Right lobe of liver (tissue), 6 donors: Measurements from ENCODE around the gene TLCD1. TPM values are rescaled to one million over a fixed set of nuclear protein-coding genes. Genes with fewer than 3 reads are reported as not detected.

Experiments used
- ATAC-seq, 4 donors: fragments of 200-7000 bp; cut with Tn5 transposase; one replicate each; pipeline ENCODE4 v1.9.1; 2020; ENCODE audit warnings: mild to moderate bottlenecking in 4 of 4, moderate library complexity in 4 of 4
- DNase-seq, 3 donors: peaks; one replicate each; pipeline ENCODE4 v3.0.0-alpha.2; 2020
- H3K27ac ChIP-seq, 3 donors: fragments of 200-600 bp; one replicate each; pipeline ENCODE4 v1.8.0; 2022
- H3K27me3 ChIP-seq, 2 donors: fragments of 200-600 bp; one replicate each; pipeline ENCODE4 v1.8.0; 2022
- H3K36me3 ChIP-seq, 4 donors: fragments of 200-600 bp; sonication (generic) in 1 of 4; one replicate each; pipeline versions ENCODE4 v1.5.1 to v1.8.0; 2017 to 2022; ENCODE audit warnings: control low read depth in 1 of 4
- H3K4me1 ChIP-seq, 4 donors: fragments of 200-600 bp; sonication (generic) in 1 of 4; one replicate each; pipeline versions ENCODE4 v1.5.1 to v1.8.0; 2017 to 2022; ENCODE audit warnings: control low read depth in 1 of 4
- H3K4me3 ChIP-seq, 3 donors: fragments of 200-600 bp; one replicate each; pipeline ENCODE4 v1.8.0; 2022
- H3K9me3 ChIP-seq, 4 donors: fragments of 200-600 bp; sonication (generic) in 1 of 4; one replicate each; pipeline versions ENCODE4 v1.5.1 to v1.8.0; 2017 to 2022; ENCODE audit warnings: control low read depth in 1 of 4
- CTCF ChIP-seq, 4 donors: fragments of 200-600 bp in 3 of 4; fragments of 450-650 bp in 1 of 4; IDR thresholded peaks; one replicate each; pipeline versions ENCODE4 v1.5.1 to v1.8.0; 2016 to 2022; ENCODE audit warnings: antibody characterized with exemption in 4 of 4, mild to moderate bottlenecking in 2 of 4
- POLR2A ChIP-seq: fragments of 450-650 bp; IDR thresholded peaks from one replicate; pipeline ENCODE4 v1.6.1; 2017; ENCODE audit warnings: antibody characterized with exemption, mild to moderate bottlenecking
- WGBS: methylation state at CpG from one replicate; pipeline ENCODE4 v1.1.6; 2018; ENCODE audit warnings: low coverage, low lambda C conversion rate; ENCODE audit not compliant: insufficient coverage; ENCODE audit errors: missing lambda C conversion rate; 5-methylcytosine and 5-hydroxymethylcytosine counted together
- intact Hi-C, 2 donors: fragments of 100-400 bp; cut with DNase I; formaldehyde crosslinking; loops; one replicate each; pipeline versions ENCODE4 v1.11.2 to v1.14.1; 2022
- total RNA-seq, 6 experiments: library from RNA; depleted of rRNA in 2 of 6; stranded (reverse); fragments of >200 nt in 2 of 6; fragmentation: NEBNext Ultra II Directional in 3 of 6; extraction: Animal tissue kit (Norgen Biotek cat#: 25700) in 3 of 6; gene quantifications; one replicate each; pipeline versions ENCODE4 v1.1.0 to v1.2.4, GENCODE V29; 2016 to 2023
- donor health status: DM: no; HTN: yes; CAD: no.
- donor health status: DM: no; HTN: no; CAD: no.
- donor health status: DM: no; HTN: no; CAD: no.
- donor health status: DM: no; HTN: yes; CAD: no.
- donor health status: DM: no; HTN: yes; CAD: no.

Gene TLCD1
- total RNA-seq, 6 experiments from 2014 or later = 2.9 to 11.0 (median 7.0) TPM

GRCh38 chr17:28758411-28759121 lies 32.5 kb upstream of the TLCD1 start:
- ATAC-seq (no peak), DNase-seq (no peak)
- Histone ChIP-seq H3K4me1 (peaks cover 0 to 11% (median 0%) of the 10 kb centered on the region in 4 donors), H3K9me3 (no peaks in the 10 kb centered on the region), H3K4me3 (no peak overlapping the region), H3K36me3 (peaks cover 0 to 7% (median 0%) of the 10 kb centered on the region in 4 donors), H3K27me3 (no peaks in the 10 kb centered on the region), H3K27ac (no peak overlapping the region)
- intact Hi-C loops = loop anchor here (10.0 kb wide), 1 partner anchor 156 kb away; no protein-coding TSS in a partner anchor
- TF ChIP-seq CTCF (IDR thresholded peaks at IDR 0.05) = no peak
- no peak for TF ChIP-seq POLR2A
- WGBS = 87% methylated on average over 3 of the region's 32 CpGs

- Histone ChIP-seq H3K4me1 (peaks cover 0 to 5% (median 0%) of the 10 kb centered on the region in 4 donors), H3K27me3 (no peaks in the 10 kb centered on the region), H3K36me3 (peaks cover 0 to 12% (median 3%) of the 10 kb centered on the region in 4 donors), H3K4me3 (no peak overlapping the region), H3K27ac (no peak overlapping the region), H3K9me3 (no peaks in the 10 kb centered on the region)
- TF ChIP-seq CTCF (IDR thresholded peaks at IDR 0.05) (no peak), POLR2A (no peak)
- intact Hi-C loops = loop anchor here (10.0 kb wide), 1 partner anchor 159 kb away; no protein-coding TSS in a partner anchor
- DNase-seq (no peak), ATAC-seq (peak in 1 of 4 donors; percentile 16)
- 68% methylated on average over 5 of the region's 5 CpGs for WGBS
Observed at GRCh38 chr17:28756049-28756804, 30.2 kb upstream of the TLCD1 start.

- DNase-seq (no peak), ATAC-seq (no peak)
- no peaks in the 10 kb centered on the region for H3K27me3 ChIP-seq
- no peak overlapping the region for H3K4me3 ChIP-seq
- TF ChIP-seq CTCF (IDR thresholded peaks at IDR 0.05) = no peak
- intact Hi-C loops = loop anchor here (10.0 kb wide), 1 partner anchor 159 kb away; no protein-coding TSS in a partner anchor
- no peak overlapping the region for H3K27ac ChIP-seq
- H3K36me3 ChIP-seq = peaks cover 0 to 20% (median 5%) of the 10 kb centered on the region in 4 donors
- H3K4me1 ChIP-seq = no peaks in the 10 kb centered on the region
- 75% methylated on average over 2 of the region's 7 CpGs for WGBS
- no peaks in the 10 kb centered on the region for H3K9me3 ChIP-seq
Observed at GRCh38 chr17:28755486-28755885, 29.5 kb upstream of the TLCD1 start.

- Histone ChIP-seq H3K4me3 (no peak overlapping the region), H3K9me3 (no peaks in the 10 kb centered on the region), H3K4me1 (peaks cover 0 to 7% (median 2%) of the 10 kb centered on the region in 4 donors), H3K27me3 (no peaks in the 10 kb centered on the region), H3K27ac (no peak overlapping the region), H3K36me3 (peaks cover 5 to 45% (median 16%) of the 10 kb centered on the region in 4 donors)
- 93% methylated on average over 6 of the region's 10 CpGs for WGBS
- intact Hi-C loops = loop anchor here (10.0 kb wide), 1 partner anchor 163 kb away; no protein-coding TSS in a partner anchor
- TF ChIP-seq POLR2A = no peak
- no peak for ATAC-seq
- DNase-seq = no peak
Observed at GRCh38 chr17:28751600-28752366, 25.8 kb upstream of the TLCD1 start.
